22Rv1 (cell line): ENCODE results near the gene CYB5B.

Experiments used
- CTCF ChIP-seq: fragments of 450-650 bp; IDR thresholded peaks from 2 replicates; pipeline ENCODE4 v1.5.1; 2017; ENCODE audit warnings: mild to moderate bottlenecking
- ZFX ChIP-seq: fragments of 450-650 bp; IDR thresholded peaks from 2 replicates; pipeline ENCODE4 v1.6.1; 2017; ENCODE audit warnings: antibody characterized with exemption, borderline replicate concordance

- TF ChIP-seq CTCF (no peak), ZFX (no peak)
These were observed 19.7 kb downstream of the CYB5B start for GRCh38 chr16:69443927-69444631.
